Activated T-helper 2 cell treated with anti-CD3 and anti-CD28 coated beads, Interferon-gamma antibody, Interleukin-2, Interleukin-4, amounts not matched to agents 10 μg/mL and 5 μg/mL and 100 μg/mL, durations not matched to agents 14 hours and 24 hours and 36 hours (primary cell): ENCODE results near the gene GPX3. TPM values are rescaled to one million over a fixed set of nuclear protein-coding genes. Genes with fewer than 3 reads are reported as not detected.

Source experiments
- DNase-seq: peaks from one replicate; pipeline ENCODE4 v3.0.0; 2021; ENCODE audit warnings: low spot score
- H3K27ac Mint-ChIP-seq: one replicate; pipeline ENCODE4 v1.8.0; 2021; ENCODE audit warnings: mixed read lengths
- H3K27me3 Mint-ChIP-seq: one replicate; pipeline ENCODE4 v1.8.0; 2021; ENCODE audit warnings: low read depth, mixed read lengths
- H3K36me3 Mint-ChIP-seq: one replicate; pipeline ENCODE4 v1.8.0; 2021; ENCODE audit warnings: low read depth, mixed read lengths
- H3K4me1 Mint-ChIP-seq: one replicate; pipeline ENCODE4 v1.8.0; 2021; ENCODE audit warnings: low read depth, mixed read lengths
- H3K4me3 Mint-ChIP-seq: one replicate; pipeline ENCODE4 v1.8.0; 2021; ENCODE audit warnings: low read depth, mild to moderate bottlenecking, moderate library complexity, mixed read lengths
- H3K9me3 Mint-ChIP-seq: one replicate; pipeline ENCODE4 v1.8.0; 2021; ENCODE audit warnings: mixed read lengths
- intact Hi-C: fragments of 100-400 bp; cut with micrococcal nuclease; formaldehyde crosslinking; loops from one replicate; pipeline ENCODE4 v1.15.1; 2023
- total RNA-seq: library from RNA; stranded (reverse); gene quantifications from 2 replicates; pipeline ENCODE4 v1.2.3, GENCODE V29; 2022

The GPX3 gene
- total RNA-seq, 1 donor from 2014 or later: not detected

- no peak for DNase-seq
- Mint-ChIP-seq H3K9me3 (no peaks in the 10 kb centered on the region), H3K36me3 (peaks cover 85% of the 10 kb centered on the region), H3K4me1 (no peaks in the 10 kb centered on the region), H3K27ac (no peak overlapping the region), H3K4me3 (no peak overlapping the region), H3K27me3 (no peaks in the 10 kb centered on the region)
- intact Hi-C loops: no loop called here
Measured at GRCh38 chr5:151029179-151030055, 9.0 kb downstream of the GPX3 start.

DNA sequence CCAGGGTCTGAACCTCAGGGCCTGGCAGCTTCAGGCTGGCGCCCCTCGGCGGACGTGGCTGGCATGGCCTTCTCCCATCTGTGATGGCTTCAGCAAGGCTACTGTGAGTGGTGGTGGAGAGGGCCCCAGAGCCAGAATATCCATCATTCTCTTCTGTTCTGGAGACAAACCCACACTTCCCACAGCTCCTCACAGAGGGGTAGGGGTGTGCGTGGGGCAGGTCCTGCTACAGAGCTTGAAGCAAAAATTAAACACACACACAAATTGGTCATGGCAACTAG lies 9.6 kb downstream of the GPX3 start:
- no peak for DNase-seq
- H3K4me3 Mint-ChIP-seq: no peak overlapping the region
- no peak overlapping the region for H3K27ac Mint-ChIP-seq
- H3K27me3 Mint-ChIP-seq: no peaks in the 10 kb centered on the region
- H3K36me3 Mint-ChIP-seq: peaks cover 86% of the 10 kb centered on the region
- H3K4me1 Mint-ChIP-seq: no peaks in the 10 kb centered on the region
- H3K9me3 Mint-ChIP-seq: no peaks in the 10 kb centered on the region
- intact Hi-C loops: no loop called here

- no peak for DNase-seq
- intact Hi-C loops: no loop called here
- H3K27me3 Mint-ChIP-seq: no peaks in the 10 kb centered on the region
- H3K4me3 Mint-ChIP-seq: no peak overlapping the region
- peaks cover 90% of the 10 kb centered on the region for H3K36me3 Mint-ChIP-seq
- H3K9me3 Mint-ChIP-seq: no peaks in the 10 kb centered on the region
- H3K4me1 Mint-ChIP-seq: no peaks in the 10 kb centered on the region
- H3K27ac Mint-ChIP-seq: no peak overlapping the region
Measured at GRCh38 chr5:151030379-151030778, 10.0 kb downstream of the GPX3 start.

DNA sequence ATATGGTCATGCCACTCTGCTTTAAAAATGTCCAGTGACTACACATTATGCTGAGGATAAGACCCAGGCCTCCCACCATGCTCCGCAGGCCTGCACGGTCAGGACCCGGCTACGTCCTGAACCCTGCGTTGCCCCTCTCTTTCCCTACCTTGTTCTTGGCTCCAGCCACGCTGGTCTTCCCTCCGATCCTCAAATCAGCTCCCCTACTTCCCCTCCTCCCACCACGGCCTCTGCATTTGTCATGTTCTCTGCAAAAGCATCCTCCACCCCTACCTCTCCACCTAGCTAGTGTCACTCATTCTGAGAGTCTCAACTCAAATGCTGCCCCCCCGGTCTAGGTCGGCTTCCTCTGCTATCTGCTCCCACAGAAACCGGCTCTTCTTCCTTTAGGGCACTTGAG lies 11.2 kb downstream of the GPX3 start:
- Mint-ChIP-seq H3K9me3 (no peaks in the 10 kb centered on the region), H3K27me3 (no peaks in the 10 kb centered on the region), H3K4me1 (no peaks in the 10 kb centered on the region), H3K27ac (no peak overlapping the region), H3K4me3 (no peak overlapping the region), H3K36me3 (peaks cover 91% of the 10 kb centered on the region)
- intact Hi-C loops: no loop called here
- no peak for DNase-seq

DNA sequence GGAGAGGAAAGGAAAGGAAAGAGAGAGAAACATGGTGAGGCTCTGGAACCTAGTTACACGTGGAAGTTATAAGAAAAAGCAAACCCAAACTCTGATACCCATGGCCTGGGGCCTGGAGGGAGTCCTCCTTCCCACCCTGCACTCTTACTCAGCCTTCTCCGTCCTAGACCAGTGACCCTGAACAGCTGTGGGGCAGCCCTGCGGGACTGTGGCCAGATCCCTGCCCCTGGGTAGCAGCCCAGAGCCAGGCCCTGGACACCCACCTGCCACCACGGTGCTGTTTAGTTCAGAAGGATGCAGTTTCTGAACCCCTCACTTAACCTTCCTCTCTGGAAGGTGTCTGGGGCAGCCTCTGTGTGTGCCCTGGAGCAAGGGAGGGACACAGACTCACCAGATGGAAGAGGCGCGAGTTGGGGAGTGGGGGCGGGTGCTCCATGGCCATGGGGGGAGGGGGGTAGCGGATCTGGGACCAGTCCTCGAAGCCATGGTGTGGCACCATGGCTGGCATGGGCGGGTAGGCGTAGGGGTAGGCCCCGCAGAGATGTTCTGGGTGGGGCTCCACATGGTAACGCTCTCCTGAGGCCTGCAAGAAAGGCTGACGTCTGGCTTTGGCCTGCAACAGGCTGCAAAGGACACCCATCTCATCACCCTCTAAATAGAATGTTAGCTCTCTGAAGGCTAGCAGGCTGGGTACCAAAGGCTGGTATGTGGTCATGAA lies 13.0 kb downstream of the GPX3 start:
- intact Hi-C loops: no loop called here

GRCh38 chr5:151034422-151035379 lies 14.3 kb downstream of the GPX3 start:
- Mint-ChIP-seq H3K36me3 (peaks cover 94% of the 10 kb centered on the region), H3K4me3 (no peak overlapping the region), H3K9me3 (no peaks in the 10 kb centered on the region), H3K27ac (no peak overlapping the region), H3K4me1 (peaks cover 8% of the 10 kb centered on the region), H3K27me3 (no peaks in the 10 kb centered on the region)
- intact Hi-C loops: no loop called here
- no peak for DNase-seq

More for the DNA sequence above, 13.0 kb downstream of the GPX3 start:
- Mint-ChIP-seq H3K4me3 (no peak overlapping the region), H3K36me3 (peaks cover 96% of the 10 kb centered on the region), H3K27ac (no peak overlapping the region), H3K9me3 (no peaks in the 10 kb centered on the region), H3K4me1 (peaks cover under 1% of the 10 kb centered on the region), H3K27me3 (no peaks in the 10 kb centered on the region)
- no peak for DNase-seq

- Mint-ChIP-seq H3K9me3 (no peaks in the 10 kb centered on the region), H3K4me3 (no peak overlapping the region), H3K27ac (no peak overlapping the region), H3K36me3 (peaks cover 89% of the 10 kb centered on the region), H3K4me1 (peaks cover 8% of the 10 kb centered on the region), H3K27me3 (no peaks in the 10 kb centered on the region)
- no peak for DNase-seq
- intact Hi-C loops: no loop called here
Measured at GRCh38 chr5:151036556-151036955, 16.2 kb downstream of the GPX3 start.

- no peak for DNase-seq
- no peaks in the 10 kb centered on the region for H3K9me3 Mint-ChIP-seq
- H3K4me1 Mint-ChIP-seq: peaks cover 8% of the 10 kb centered on the region
- peaks cover 89% of the 10 kb centered on the region for H3K36me3 Mint-ChIP-seq
- intact Hi-C loops: no loop called here
- H3K4me3 Mint-ChIP-seq: no peak overlapping the region
- H3K27ac Mint-ChIP-seq: no peak overlapping the region
- H3K27me3 Mint-ChIP-seq: no peaks in the 10 kb centered on the region
Measured at GRCh38 chr5:151037561-151038411, 17.4 kb downstream of the GPX3 start.

DNA sequence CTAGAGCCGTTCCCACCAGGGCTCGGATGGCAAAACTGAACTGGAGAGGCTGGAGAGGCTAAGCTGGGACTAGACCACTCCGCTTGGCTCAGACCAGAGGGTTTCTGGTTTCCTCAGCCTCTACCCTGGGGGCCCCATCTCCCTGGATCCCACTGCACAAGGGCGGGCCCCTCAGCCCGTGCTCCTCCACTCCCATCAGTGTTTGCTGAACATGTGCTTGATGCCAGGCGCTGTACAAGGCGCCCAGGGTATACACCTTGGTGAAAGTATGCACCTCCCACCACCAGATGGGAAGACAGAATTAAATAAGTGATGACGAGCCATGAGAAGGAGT lies 18.0 kb downstream of the GPX3 start:
- no peaks in the 10 kb centered on the region for H3K27me3 Mint-ChIP-seq
- H3K4me3 Mint-ChIP-seq: no peak overlapping the region
- no peak for DNase-seq
- no peaks in the 10 kb centered on the region for H3K9me3 Mint-ChIP-seq
- H3K27ac Mint-ChIP-seq: peak overlapping the region; percentile 46
- intact Hi-C loops: no loop called here
- H3K36me3 Mint-ChIP-seq: peaks cover 89% of the 10 kb centered on the region
- peaks cover 8% of the 10 kb centered on the region for H3K4me1 Mint-ChIP-seq

DNA sequence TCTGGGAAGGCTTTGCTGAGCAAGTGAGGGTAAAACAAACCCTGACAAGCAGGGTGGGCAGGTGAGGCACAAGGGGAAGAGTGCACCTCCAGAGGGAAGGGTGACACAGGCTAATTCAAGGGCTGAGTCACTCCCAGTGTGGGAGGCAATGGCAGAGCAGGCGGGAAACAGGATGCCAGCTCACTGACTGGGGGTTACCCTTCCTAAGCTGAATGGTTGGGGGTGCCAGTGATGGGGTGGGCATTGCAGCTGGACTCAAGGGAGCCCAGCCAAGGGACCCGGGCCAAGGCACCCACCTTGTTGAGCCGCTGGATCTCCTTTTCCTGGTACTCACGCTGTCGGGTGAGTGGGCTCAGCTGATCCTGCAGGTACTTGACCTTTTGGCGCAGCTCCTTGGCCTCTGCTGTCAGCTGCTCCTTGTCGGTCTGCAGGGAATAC lies 18.4 kb downstream of the GPX3 start:
- Mint-ChIP-seq H3K36me3 (peaks cover 89% of the 10 kb centered on the region), H3K27ac (peak overlapping the region; percentile 46), H3K27me3 (no peaks in the 10 kb centered on the region), H3K4me1 (peaks cover 8% of the 10 kb centered on the region), H3K4me3 (no peak overlapping the region), H3K9me3 (no peaks in the 10 kb centered on the region)
- no peak for DNase-seq
- intact Hi-C loops: no loop called here

- intact Hi-C loops: no loop called here
- Mint-ChIP-seq H3K27ac (no peak overlapping the region), H3K9me3 (no peaks in the 10 kb centered on the region), H3K4me1 (peaks cover 8% of the 10 kb centered on the region), H3K27me3 (no peaks in the 10 kb centered on the region), H3K36me3 (peaks cover 86% of the 10 kb centered on the region), H3K4me3 (no peak overlapping the region)
- DNase-seq: no peak
Measured at GRCh38 chr5:151039665-151040064, 19.3 kb downstream of the GPX3 start.

- H3K27me3 Mint-ChIP-seq: no peaks in the 10 kb centered on the region
- H3K27ac Mint-ChIP-seq: no peak overlapping the region
- no peak for DNase-seq
- intact Hi-C loops: no loop called here
- H3K4me3 Mint-ChIP-seq: no peak overlapping the region
- H3K36me3 Mint-ChIP-seq: peaks cover 85% of the 10 kb centered on the region
- H3K4me1 Mint-ChIP-seq: peaks cover 8% of the 10 kb centered on the region
- no peaks in the 10 kb centered on the region for H3K9me3 Mint-ChIP-seq
Measured at GRCh38 chr5:151040211-151040747, 19.9 kb downstream of the GPX3 start.
